ENCODE data around the gene MRPL18.

The MRPL18 gene

DNA sequence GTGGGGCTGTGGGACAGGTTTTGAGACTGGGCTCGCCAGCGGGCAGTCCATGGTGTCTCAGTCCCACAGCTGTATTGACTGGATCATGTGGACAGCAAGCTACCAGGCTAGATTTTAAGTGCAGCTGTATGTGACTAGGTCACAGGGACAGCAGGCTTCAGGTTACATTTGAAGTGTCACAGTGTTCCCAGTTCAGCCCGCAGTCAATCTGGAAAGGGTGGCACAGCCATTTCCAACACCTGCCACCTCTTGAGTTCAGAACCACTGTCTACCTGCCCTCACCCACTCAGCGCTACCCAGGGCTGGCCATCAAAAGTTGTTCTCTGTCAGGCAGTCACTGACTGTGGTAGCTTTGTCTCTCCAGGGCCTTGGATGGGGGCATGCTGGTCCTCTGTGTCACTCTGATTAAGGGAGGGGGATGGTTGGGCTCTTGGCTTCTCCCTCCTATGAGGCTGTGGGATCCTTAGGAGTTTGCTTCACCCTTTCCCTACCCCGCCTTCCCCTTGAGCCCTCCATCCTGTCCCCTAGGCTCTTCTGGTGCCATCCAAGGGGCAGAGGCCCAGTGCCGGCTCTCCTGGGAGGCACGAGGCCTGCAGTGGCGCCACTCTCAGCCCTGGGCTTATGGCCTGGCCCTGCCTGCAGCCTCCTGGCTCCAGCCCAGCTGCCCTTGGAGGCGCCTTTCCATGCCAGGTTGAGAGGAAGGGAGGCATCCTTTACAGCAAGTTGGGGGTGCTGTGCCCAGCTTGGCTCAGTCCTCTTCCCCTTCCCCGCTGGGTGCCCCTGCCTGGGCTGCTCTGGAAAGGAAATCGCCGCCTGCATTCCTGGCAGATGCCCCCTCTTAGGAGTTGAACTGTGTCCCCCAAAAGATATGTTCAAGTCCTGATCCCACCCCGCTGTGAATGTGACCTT, 54.7 kb downstream of the MRPL18 start:
- no peak for DNase-seq

Data from T1000 (cell line).